Fibroblast of lung (primary cell): Measurements from ENCODE around the gene C10orf62. TPM values are rescaled to one million over a fixed set of nuclear protein-coding genes. Genes with fewer than 3 reads are reported as not detected.

Source experiments
- DNase-seq, 2 donors: peaks; one replicate each; pipeline versions ENCODE4 v3.0.0 to v3.0.0-alpha.2; 2010; ENCODE audit warnings: low read depth in 2 of 2
- H2AFZ ChIP-seq: 2 replicates; pipeline ENCODE4 v1.5.1; 2012; ENCODE audit warnings: low read length, control low read depth, inconsistent platforms
- H3K27ac ChIP-seq: 2 replicates; pipeline ENCODE4 v1.5.1; 2011; ENCODE audit warnings: low read length, control low read depth; ENCODE audit not compliant: insufficient read depth
- H3K27me3 ChIP-seq: 2 replicates; pipeline ENCODE4 v1.5.1; 2011; ENCODE audit warnings: mild to moderate bottlenecking, low read length; ENCODE audit not compliant: control insufficient read depth, insufficient read depth
- H3K36me3 ChIP-seq: 2 replicates; pipeline ENCODE4 v1.5.1; 2011; ENCODE audit warnings: low read length; ENCODE audit not compliant: control insufficient read depth, insufficient read depth
- H3K4me1 ChIP-seq: 2 replicates; pipeline ENCODE4 v1.5.1; 2011; ENCODE audit warnings: low read length; ENCODE audit not compliant: control insufficient read depth, insufficient read depth; ENCODE audit errors: extremely low read depth
- H3K4me2 ChIP-seq: 2 replicates; pipeline ENCODE4 v1.5.1; 2011; ENCODE audit warnings: low read length, control low read depth; ENCODE audit not compliant: insufficient read depth; ENCODE audit errors: extremely low read depth
- H3K4me3 ChIP-seq, 4 experiments: fragments of 200-600 bp in 1 of 4; sonication (generic) in 1 of 4; replicated peaks in 1 of 4; 2 replicates each; pipeline ENCODE4 v1.5.1; 2011 to 2016; ENCODE audit warnings: low read length in 4 of 4, low read depth in 3 of 4, mild to moderate bottlenecking in 3 of 4, control low read depth in 2 of 4, inconsistent platforms in 1 of 4, mixed read lengths in 1 of 4; ENCODE audit not compliant: insufficient read depth in 1 of 4; ENCODE audit errors: control extremely low read depth in 1 of 4
- H3K79me2 ChIP-seq: 2 replicates; pipeline ENCODE4 v1.5.1; 2012; ENCODE audit warnings: mild to moderate bottlenecking, low read length, inconsistent platforms; ENCODE audit not compliant: control insufficient read depth, insufficient read depth
- H3K9ac ChIP-seq: 2 replicates; pipeline ENCODE4 v1.5.1; 2011; ENCODE audit warnings: mild to moderate bottlenecking, low read length, control low read depth; ENCODE audit not compliant: insufficient read depth
- H3K9me3 ChIP-seq: 2 replicates; pipeline ENCODE4 v1.5.1; 2012; ENCODE audit warnings: low read depth, low read length; ENCODE audit not compliant: control insufficient read depth, insufficient read depth
- H4K20me1 ChIP-seq: 2 replicates; pipeline ENCODE4 v1.5.1; 2011; ENCODE audit warnings: low read length; ENCODE audit not compliant: control insufficient read depth, insufficient read depth; ENCODE audit errors: extremely low read depth
- EZH2 ChIP-seq: IDR thresholded peaks from 2 replicates; pipeline ENCODE4 v1.5.1; 2012; ENCODE audit warnings: low read length, control low read depth, mild to moderate bottlenecking; ENCODE audit errors: missing control alignments
- polyA plus RNA-seq, 2 donors: library from polyadenylated mRNA; depleted of rRNA in 1 of 2; stranded (reverse) in 1 of 2; unstranded in 1 of 2; fragments of >200 nt; gene quantifications; 2 replicates each; pipeline ENCODE4 v1.2.1, GENCODE V29; 2011 to 2012; ENCODE audit warnings: missing spikeins in 1 of 2
- total RNA-seq: library from RNA; depleted of rRNA; stranded (reverse); fragments of >200 nt; gene quantifications from 2 replicates; pipeline ENCODE4 v1.2.1, GENCODE V29; 2014
- TF ChIP-seq, protein P1 (sequence below), 2 donors: IDR thresholded peaks in 1 of 2; conservative IDR thresholded peaks in 1 of 2; 1 replicate in 1 of 2; 2 replicates in 1 of 2; pipeline ENCODE4 v1.5.1; 2011 to 2012; ENCODE audit warnings: low read length in 2 of 2, control low read depth in 1 of 2, inconsistent platforms in 1 of 2, low read depth in 1 of 2, mild to moderate bottlenecking in 1 of 2

The C10orf62 gene
- total and polyA plus RNA-seq, 2 donors (not counting 1 experiment from before 2014, with no cell fraction given): not detected

DNA sequence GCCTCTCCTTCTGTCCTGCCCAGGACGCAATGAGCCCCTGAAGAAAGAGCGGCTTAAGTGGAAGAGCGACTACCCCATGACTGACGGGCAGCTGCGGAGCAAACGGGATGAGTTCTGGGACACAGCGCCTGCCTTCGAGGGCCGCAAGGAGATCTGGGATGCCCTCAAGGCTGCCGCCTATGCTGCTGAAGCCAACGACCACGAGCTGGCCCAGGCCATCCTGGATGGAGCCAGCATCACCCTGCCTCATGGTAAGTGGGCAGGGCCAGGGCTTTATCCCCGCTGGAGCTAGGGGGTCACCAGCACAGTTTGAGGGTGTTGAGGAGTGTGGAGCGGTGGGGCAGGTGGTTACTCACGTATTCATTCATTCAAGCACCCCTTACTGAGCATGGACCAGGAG lies 21.6 kb upstream of the C10orf62 start:
- no peak for DNase-seq
- Histone ChIP-seq H3K4me2 (no peak overlapping the region), H3K9me3 (no peaks in the 10 kb centered on the region), H3K36me3 (peaks cover 3% of the 10 kb centered on the region), H3K4me3 (no peak overlapping the region), H3K79me2 (no peaks in the 10 kb centered on the region), H3K9ac (no peak overlapping the region), H3K4me1 (no peaks in the 10 kb centered on the region), H4K20me1 (no peaks in the 10 kb centered on the region), H3K27me3 (no peaks in the 10 kb centered on the region), H3K27ac (no peak overlapping the region), H2AFZ (no peak overlapping the region)
- TF ChIP-seq, protein P1, sequence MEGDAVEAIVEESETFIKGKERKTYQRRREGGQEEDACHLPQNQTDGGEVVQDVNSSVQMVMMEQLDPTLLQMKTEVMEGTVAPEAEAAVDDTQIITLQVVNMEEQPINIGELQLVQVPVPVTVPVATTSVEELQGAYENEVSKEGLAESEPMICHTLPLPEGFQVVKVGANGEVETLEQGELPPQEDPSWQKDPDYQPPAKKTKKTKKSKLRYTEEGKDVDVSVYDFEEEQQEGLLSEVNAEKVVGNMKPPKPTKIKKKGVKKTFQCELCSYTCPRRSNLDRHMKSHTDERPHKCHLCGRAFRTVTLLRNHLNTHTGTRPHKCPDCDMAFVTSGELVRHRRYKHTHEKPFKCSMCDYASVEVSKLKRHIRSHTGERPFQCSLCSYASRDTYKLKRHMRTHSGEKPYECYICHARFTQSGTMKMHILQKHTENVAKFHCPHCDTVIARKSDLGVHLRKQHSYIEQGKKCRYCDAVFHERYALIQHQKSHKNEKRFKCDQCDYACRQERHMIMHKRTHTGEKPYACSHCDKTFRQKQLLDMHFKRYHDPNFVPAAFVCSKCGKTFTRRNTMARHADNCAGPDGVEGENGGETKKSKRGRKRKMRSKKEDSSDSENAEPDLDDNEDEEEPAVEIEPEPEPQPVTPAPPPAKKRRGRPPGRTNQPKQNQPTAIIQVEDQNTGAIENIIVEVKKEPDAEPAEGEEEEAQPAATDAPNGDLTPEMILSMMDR (conservative IDR thresholded peaks at IDR 0.05 in 1 of 2, IDR thresholded peaks at IDR 0.05 in 1 of 2; ENCODE audit: low read depth in 1 of 2, low read length in 2 of 2): no peak
- TF ChIP-seq EZH2: no peak

DNA sequence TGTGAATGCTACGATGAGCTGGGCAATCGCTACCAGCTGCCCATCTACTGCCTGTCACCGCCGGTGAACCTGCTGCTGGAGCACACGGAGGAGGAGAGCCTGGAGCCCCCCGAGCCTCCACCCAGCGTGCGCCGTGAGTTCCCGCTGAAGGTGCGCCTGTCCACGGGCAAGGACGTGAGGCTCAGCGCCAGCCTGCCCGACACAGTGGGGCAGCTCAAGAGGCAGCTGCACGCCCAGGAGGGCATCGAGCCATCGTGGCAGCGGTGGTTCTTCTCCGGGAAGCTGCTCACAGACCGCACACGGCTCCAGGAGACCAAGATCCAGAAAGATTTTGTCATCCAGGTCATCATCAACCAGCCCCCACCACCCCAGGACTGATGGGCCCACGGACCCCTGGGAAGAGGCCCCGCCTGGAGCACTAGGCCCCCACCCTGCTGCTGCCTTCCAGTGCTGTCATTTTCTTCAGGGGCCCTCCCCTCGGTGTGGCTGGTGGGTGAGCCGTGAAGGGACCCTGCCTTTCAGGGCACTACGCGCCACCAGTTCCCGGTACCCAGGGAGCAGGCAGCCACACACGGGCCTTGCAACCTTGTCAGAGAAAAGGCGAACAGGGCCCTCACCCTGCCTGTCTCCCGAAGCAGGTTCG lies 19.3 kb upstream of the C10orf62 start:
- H3K27me3 ChIP-seq: no peaks in the 10 kb centered on the region
- no peaks in the 10 kb centered on the region for H4K20me1 ChIP-seq
- no peak overlapping the region for H3K4me3 ChIP-seq
- H3K9ac ChIP-seq: no peak overlapping the region
- H3K4me1 ChIP-seq: peaks cover 3% of the 10 kb centered on the region
- no peak overlapping the region for H3K4me2 ChIP-seq
- H3K9me3 ChIP-seq: no peaks in the 10 kb centered on the region
- TF ChIP-seq, protein P1 (conservative IDR thresholded peaks at IDR 0.05 in 1 of 2, IDR thresholded peaks at IDR 0.05 in 1 of 2; ENCODE audit: low read depth in 1 of 2, low read length in 2 of 2): no peak
- TF ChIP-seq EZH2: no peak
- no peak overlapping the region for H3K27ac ChIP-seq
- no peak for DNase-seq
- no peaks in the 10 kb centered on the region for H3K79me2 ChIP-seq
- no peak overlapping the region for H2AFZ ChIP-seq
- peaks cover 3% of the 10 kb centered on the region for H3K36me3 ChIP-seq

DNA sequence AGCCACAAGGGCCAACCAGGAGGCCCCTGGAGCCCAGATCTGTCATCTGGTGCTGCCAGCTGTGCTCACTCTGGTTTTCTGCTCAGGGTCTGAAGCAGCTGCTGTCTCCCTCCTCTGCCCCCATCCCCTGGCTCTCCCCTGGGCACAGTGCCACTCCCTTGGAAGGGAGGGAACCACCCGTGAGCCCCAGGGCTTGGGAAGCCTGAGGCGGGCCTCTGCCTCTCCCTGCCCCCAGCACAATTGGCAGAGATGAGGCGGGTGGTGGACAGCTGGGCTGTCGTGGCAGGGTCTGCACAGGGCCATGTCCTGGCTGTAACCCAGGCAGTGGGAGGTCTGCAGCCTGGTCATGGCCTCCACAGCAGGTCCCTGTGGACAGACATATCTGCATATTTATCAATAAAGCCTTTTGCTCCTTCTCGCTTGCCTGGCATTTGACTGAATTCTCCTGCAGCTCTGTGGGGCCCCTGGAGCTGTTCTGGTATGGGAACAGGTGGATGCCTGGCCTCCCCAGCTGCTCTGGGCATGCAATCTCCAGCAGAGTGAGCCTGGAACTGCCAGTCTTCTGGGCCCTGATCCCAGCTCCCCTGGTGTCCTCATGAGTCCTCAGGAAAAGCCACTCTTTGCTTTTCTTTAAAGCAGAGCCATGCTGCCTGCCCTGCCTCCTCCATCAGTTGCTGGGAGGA lies 18.6 kb upstream of the C10orf62 start:
- no peak for TF ChIP-seq EZH2
- TF ChIP-seq, protein P1 (conservative IDR thresholded peaks at IDR 0.05 in 1 of 2, IDR thresholded peaks at IDR 0.05 in 1 of 2; ENCODE audit: low read depth in 1 of 2, low read length in 2 of 2): no peak
- H3K27me3 ChIP-seq: no peaks in the 10 kb centered on the region
- no peak overlapping the region for H3K27ac ChIP-seq
- H3K9ac ChIP-seq: no peak overlapping the region
- no peaks in the 10 kb centered on the region for H3K9me3 ChIP-seq
- peaks cover 3% of the 10 kb centered on the region for H3K36me3 ChIP-seq
- peaks cover 3% of the 10 kb centered on the region for H3K4me1 ChIP-seq
- DNase-seq: no peak
- H3K4me3 ChIP-seq: no peak overlapping the region
- H4K20me1 ChIP-seq: no peaks in the 10 kb centered on the region
- no peaks in the 10 kb centered on the region for H3K79me2 ChIP-seq
- no peak overlapping the region for H3K4me2 ChIP-seq
- no peak overlapping the region for H2AFZ ChIP-seq
